ENCODE data around the gene SYPL1.

SYPL1 gene

GRCh38 chr7:106064771-106065574 is 47.1 kb downstream of the SYPL1 start:
- no peak for DNase-seq

- DNase-seq: no peak
Observed at GRCh38 chr7:106064316-106064715, 47.8 kb downstream of the SYPL1 start.

- no peak for DNase-seq
Observed at GRCh38 chr7:106063692-106064091, 48.4 kb downstream of the SYPL1 start.

- no peak for DNase-seq
Observed at GRCh38 chr7:106063024-106063423, 49.1 kb downstream of the SYPL1 start.

- DNase-seq: no peak
Observed at GRCh38 chr7:106062521-106062931, 49.6 kb downstream of the SYPL1 start.

- no peak for DNase-seq
Observed at GRCh38 chr7:106062006-106062405, 50.1 kb downstream of the SYPL1 start.

GRCh38 chr7:106061301-106061979 is 50.7 kb downstream of the SYPL1 start:
- DNase-seq: no peak

- no peak for DNase-seq
Observed at GRCh38 chr7:106060394-106060920, 51.7 kb downstream of the SYPL1 start.

- DNase-seq: no peak
Observed at GRCh38 chr7:106059556-106059955, 52.6 kb downstream of the SYPL1 start.

- no peak for DNase-seq
Observed at GRCh38 chr7:106058928-106059324, 53.2 kb downstream of the SYPL1 start.

GRCh38 chr7:106057962-106058927 is 53.9 kb downstream of the SYPL1 start:
- peak; percentile 84 for DNase-seq

- no peak for DNase-seq
Observed at GRCh38 chr7:106057204-106057961, 54.7 kb downstream of the SYPL1 start.

GRCh38 chr7:106056513-106057203 is 55.5 kb downstream of the SYPL1 start:
- peak; percentile 71 for DNase-seq

GRCh38 chr7:106054971-106055532 is 57.1 kb downstream of the SYPL1 start:
- no peak for DNase-seq

GRCh38 chr7:106054156-106054910 is 57.8 kb downstream of the SYPL1 start:
- DNase-seq: no peak

- no peak for DNase-seq
Observed at GRCh38 chr7:106053109-106053508, 59.0 kb downstream of the SYPL1 start.

GRCh38 chr7:106052681-106053080 is 59.4 kb downstream of the SYPL1 start:
- DNase-seq: no peak

- no peak for DNase-seq
Observed at GRCh38 chr7:106050746-106051117, 61.4 kb downstream of the SYPL1 start.

- DNase-seq: no peak
Observed at GRCh38 chr7:106050002-106050745, 61.9 kb downstream of the SYPL1 start.
